HG03064 (cell line): ENCODE results near the gene FAM53A.
"Not testable (repeated sequence)": the region's sequence is repeated elsewhere in the genome, so short reads cannot be mapped to it uniquely, and the experiment has no call there.

Source experiments
- ATAC-seq: cut with Tn5 transposase; IDR thresholded peaks from one replicate; pipeline ENCODE4 v1.9.1; 2021; ENCODE audit warnings: low read depth; ENCODE audit not compliant: unreplicated experiment

Gene FAM53A

DNA sequence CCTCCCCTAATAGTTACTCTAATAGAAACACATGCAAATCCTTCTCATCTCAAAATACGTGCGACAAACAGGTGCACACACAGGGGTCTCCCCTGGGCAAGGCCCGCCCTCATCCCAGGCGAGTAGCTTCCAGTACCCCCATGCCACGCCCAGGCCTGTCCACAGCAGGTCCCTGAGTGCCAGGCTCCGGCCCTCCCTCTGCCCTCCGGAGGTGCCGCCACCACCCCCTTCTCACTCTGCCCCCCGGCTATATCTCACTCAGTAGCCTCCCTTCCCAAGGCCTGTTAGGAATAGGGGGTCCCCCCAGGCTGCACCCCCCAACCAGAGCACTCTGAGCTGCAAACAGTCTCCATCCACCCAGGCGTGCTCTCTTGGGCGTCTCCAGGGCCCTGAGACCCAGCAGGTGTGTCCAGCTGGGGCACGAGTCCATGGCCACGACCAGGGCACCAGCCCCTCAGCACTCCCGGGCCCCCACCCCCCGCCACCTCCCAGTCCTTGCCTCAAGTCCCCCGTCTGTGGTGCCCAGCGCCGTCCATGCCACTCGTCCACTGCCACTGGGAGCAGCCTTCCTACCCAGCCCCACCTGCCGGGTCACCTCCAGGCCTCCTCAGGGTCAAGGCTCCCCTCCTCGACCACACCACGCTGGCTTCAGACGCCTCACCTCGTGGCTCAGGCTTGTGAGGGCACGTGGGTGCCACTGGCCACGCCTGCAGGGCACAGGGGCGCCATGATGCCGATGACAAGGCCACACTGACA lies 41.7 kb downstream of the FAM53A start:
- ATAC-seq = no peak

DNA sequence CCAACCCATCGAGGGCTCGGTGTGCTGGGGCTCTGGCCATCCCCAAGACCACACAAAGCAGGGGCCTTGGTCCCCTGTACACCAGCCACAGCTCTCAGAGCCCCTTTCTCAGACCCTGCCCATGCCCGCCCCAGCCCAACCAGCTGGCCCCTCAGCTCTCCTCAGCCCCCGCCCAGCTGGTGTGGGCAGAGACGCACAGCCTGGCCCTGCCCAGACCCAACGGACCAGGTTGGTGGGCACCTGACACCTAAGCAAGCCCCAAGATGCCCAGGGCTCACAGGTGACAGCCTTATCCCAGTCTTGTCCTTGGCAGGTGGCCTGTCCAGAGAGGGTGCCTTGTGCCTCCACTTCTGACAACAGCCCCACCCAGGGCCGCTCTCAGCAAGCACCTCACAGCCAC lies 42.4 kb downstream of the FAM53A start:
- ATAC-seq = no peak

DNA sequence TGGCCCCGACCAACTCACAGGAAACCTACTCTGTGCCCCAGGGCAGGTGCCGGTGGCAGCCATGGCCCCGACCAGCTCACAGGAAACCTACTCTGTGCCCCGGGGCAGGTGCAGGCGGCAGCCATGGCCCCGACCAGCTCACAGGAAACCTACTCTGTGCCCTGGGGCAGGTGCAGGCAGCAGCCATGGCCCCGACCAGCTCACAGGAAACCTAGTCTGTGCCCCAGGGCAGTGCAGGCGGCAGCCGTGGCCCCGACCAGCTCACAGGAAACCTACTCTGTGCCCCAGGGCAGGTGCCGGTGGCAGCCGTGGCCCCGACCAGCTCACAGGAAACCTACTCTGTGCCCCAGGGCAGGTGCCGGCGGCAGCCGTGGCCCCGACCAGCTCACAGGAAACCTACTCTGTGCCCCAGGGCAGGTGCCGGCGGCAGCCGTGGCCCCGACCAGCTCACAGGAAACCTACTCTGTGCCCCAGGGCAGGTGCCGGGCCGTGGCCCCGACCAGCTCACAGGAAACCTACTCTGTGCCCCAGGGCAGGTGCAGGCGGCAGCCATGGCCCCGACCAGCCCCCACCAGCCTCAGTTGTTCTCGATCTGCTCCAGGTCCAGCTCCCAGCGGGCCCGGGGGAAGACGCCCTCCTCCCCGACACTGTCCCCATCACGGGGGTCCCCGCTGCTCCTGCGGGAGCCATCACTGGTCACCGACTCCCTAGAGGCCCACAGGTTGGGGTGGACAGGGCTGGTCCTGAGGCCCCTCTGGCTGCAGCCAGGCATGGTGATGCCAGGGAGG lies 43.2 kb downstream of the FAM53A start:
- ATAC-seq = not testable (repeated sequence)

DNA sequence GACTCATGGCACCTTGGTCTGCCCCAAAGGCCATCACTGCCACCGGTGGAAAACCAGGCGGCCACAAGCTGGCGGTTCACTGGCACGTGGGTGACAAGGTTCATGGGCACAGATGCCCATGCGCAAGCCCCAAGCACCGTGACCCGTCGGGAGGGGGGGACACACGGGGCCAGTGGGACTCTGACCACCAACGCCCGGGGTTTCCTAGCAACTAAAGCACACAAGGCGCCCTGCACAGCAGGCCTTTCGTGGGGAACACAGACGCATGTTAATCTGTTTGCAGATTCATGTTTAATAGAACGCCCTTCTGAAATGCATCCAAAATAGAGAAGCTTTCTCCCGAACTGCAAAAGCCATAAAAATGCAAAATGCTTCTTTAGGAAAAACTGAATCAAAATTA lies 43.9 kb downstream of the FAM53A start:
- ATAC-seq = no peak

DNA sequence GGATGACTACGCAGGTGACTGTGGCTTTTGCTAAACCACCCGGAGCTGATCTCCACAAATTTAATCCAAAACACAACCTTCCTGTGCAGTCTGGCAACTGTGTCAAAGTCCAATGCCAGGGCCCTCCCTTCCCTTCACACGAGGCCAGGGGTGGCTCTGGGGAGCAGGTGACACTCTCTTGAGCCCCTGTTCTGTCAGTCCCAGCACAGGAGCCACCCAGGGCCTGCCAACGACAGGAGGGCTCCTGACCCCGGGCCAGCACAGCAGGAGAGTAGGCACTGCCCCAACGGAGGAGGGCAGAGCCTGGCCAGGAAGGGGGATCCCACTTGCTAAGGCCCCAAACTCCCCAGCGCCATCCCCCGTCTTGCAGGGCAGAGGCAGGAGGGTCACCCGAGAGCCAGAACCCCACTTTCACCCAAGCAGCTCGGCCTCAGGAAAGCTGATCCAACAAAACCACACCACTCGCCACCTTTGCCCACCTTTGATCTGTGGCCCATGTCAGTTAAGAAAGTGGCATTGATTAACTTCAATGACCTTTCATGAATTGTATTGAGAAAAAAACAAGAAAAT lies 44.7 kb downstream of the FAM53A start:
- no peak for ATAC-seq

DNA sequence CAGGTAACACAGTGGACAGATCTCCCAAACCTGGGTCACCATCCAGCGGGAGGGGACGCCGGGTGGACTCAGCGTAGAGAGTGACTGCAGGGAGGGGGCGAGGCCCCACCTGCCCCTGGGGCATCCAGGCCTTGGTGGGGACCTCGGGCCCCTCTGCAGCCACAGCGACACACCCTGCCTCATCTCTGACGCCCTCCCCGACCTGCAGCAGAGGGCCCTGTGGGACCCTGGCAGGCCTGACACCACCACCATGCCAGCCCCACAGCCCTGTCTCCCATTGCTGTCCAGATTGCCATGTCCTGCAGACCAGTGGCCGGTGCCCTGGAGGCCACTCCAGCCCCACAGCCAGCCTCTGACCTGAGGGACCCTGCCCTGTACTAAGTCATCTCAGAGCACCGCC lies 45.2 kb downstream of the FAM53A start:
- ATAC-seq = no peak

DNA sequence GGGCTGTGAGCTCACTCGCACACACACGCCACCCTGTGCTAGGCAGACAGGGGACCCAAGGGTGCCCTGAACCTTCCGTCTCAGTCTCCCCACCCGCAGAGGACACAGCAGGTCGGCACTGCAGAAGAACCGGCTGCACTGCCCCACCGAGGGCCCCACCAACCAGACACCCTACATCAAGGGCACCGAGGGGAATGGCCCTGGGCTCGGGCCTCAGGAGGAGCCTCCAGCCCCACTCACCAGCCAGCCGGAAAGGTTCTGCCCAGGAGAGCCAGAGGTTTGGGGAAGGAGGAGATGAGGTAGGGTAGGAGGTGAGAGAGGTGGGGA lies 45.9 kb downstream of the FAM53A start:
- ATAC-seq = no peak

DNA sequence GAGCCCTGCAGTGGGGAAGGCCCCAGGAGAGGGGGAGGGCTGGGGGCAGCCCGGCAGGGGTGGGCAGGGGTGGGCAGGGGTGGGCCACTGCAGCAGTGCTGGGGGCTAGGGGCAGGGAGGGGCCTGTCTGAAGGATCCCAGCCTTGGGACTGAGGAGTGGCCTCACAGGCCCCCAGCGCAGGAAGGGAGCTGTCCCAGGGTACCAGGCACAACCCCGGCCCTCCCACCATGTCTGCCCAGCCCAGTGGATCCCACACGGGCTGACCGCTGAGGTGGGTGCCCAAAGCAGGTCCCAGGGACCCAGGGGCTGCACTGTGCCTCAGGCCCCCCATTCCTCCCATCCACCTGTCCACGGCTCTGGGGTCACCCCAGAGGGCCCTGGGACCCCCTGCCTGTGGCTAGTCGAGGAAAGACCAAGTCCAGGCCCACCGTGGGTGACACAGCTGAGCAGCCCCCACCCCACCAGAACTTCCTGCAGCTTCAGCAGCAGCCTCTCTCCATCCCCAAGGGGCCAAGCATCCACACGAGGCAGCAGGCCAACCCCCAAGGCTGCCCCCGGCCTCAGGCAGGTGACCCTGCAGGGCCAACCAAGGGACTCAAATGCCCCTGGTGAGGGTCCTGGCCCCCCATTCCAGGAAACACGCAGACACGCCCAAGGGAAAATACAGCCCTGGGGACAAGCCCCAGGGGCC lies 46.4 kb downstream of the FAM53A start:
- no peak for ATAC-seq

DNA sequence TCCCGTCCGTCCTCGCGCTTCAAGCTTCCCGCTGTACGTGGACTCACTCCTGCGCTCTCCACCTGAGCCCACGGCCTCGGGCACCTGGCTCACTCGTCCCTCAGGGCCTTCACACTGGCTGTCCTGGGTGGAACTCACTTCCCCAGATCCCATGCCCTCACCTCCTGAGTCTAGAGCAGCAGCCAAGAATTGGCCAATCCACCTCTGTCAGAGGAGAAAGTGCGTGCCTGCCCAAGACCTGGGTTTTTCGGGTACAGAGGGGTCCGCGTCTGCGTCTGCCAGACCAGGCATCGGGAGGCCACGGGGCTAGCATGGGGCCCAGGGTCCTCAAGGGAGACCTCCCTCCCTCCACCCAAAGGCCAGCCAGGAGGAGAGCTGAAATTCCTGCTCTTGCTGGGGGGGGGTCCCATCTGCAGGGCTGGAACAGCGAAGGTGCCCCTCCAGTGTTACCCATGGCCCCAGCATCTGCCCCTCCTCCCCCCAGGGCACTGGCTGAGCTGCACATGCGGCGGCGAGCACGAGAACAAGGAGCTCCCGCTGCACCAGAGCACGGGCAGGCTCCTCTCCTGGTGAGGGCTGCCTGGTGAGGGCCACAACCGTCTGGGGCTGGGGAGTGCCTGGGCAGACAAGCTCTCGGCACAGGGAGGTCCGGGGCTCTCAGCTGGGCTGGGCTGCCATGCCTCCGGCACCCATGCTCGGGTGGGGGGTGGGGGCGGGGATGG lies 47.5 kb downstream of the FAM53A start:
- no peak for ATAC-seq

DNA sequence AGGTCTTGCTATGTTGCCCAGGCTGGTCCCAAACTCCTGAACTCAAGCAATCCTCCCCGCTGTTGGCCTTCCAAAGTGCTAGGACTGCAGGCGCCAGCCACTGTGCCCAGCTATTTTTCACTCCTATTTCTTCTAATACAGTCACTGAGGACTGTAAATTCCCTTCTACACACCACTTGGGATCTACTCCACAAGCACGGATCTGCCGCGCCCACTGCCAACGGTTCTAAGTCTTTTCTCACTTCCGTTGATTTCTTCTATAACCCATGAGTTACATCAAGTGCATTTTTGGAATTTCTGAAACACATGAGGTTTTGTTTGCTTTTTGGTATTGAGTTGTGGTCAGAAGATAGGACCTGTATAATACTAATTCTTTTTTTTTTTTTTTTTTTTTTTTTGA lies 48.6 kb downstream of the FAM53A start:
- no peak for ATAC-seq

DNA sequence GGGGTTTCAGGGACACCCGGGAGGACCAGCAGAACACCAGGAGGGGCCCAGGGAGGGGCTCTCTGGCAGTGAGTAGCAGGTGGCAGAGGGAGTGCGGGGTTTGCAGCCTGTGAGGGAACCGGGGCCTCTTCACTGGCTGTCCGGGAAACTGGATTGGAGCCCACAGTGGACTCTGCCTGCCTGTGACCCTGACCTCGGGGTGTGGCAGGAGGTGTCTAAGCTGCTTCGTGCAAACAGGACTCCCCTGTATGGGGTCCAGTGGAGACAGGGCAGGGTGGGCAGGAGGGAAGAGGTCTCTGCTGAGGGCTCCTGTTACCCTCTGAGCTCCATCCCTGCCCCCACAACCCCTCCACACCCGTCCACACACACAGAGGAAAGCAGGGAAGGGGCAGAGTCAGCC lies 50.1 kb downstream of the FAM53A start:
- ATAC-seq = no peak

DNA sequence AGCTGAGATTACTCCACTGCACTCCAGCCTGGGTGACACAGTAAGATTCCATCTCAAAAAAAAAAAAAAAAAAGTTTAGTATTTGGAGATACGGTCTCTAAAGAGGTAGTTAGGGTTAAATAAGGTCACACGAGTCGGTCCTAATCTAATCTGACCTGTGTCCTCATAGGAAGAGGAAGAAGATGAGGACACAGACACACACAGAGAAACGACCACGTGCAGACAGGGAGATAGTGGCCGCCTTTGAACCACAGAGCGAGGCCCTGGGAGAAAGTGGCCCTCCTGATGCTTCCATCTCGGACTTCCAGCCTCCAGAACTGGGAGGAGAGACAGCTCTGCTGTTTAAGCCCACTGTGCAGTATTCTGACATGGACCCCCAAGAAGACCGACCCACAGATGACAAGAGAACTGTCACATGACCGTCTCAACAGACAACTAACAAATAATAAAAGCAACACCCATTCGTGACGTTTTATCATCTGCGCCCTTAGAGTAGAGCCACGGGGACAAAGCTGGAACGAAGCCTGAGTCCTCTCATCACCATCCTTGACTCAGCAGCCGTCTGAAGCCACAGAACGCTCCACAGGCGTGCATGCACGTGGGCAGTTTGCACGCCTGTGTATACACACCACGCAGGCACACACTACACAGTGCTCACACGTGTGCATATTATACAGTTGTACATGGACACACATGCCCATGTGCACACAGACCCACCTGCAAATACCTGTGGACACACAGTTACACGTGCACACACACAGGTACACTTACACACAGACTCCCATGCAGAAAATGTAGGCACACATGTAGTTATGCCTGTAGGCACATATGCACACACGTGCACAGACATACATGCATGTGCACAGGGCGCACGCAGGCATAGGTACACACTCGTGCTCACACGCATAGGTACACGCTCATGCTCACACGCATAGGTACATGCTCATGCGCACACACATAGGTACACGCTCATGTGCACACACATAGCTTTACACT lies 51.7 kb downstream of the FAM53A start:
- no peak for ATAC-seq

DNA sequence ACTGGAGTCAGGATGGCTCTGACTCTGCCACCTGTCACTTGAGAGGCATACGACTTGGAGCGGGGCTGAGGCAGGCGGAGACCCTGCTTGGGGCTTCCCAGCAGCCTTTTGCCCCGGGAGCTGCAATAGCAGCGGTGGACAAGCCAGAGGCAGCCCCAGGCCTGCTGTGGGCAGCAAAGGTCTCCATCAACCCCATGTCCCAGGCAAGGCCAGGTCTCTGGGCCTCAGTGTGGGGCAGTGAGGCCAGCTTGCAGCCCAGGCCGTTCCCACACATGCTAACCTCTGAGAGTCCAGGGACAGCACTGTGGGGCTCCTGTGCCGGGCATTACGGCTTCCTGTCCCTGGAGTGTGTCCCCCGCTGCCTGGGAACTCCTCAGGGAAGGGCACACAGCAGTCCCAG lies 53.0 kb downstream of the FAM53A start:
- no peak for ATAC-seq

DNA sequence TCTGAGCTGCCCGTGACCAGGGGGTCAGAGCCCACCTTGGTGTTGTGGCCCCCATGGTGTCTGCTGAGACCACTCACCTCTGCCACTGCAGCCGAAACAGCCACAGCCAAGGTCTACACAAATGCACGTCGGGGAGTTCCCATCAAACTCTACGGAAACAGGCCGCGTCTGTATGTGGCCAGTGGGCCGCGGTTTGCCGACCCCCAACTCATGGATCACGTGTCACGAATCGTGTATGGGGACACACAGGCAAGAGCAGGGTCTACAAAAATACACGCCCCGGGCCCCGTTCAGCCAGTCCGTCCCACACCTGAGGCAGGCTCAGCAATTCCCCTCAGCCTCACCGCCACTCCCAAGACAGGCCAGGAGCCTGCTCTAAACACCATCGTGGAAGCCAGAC lies 53.8 kb downstream of the FAM53A start:
- ATAC-seq = no peak

DNA sequence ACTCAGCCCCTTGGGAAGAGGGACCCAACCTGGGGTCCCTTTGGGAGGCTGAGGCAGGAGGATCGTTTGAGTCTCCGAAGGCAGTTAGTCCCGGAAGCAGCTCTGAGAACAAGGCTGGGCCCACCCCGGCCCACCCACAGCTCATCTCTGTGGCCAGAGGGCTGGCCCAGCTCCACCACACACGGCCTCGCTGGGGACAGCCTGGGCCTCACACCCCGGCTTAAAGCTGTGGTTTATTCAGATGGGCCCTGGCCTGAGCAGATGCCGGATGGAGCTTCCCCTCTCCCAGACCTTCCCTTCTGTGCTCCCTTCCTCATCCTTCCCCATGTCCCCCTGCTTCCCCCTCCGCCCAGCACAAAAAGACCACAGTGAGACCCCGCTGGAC lies 54.4 kb downstream of the FAM53A start:
- no peak for ATAC-seq

DNA sequence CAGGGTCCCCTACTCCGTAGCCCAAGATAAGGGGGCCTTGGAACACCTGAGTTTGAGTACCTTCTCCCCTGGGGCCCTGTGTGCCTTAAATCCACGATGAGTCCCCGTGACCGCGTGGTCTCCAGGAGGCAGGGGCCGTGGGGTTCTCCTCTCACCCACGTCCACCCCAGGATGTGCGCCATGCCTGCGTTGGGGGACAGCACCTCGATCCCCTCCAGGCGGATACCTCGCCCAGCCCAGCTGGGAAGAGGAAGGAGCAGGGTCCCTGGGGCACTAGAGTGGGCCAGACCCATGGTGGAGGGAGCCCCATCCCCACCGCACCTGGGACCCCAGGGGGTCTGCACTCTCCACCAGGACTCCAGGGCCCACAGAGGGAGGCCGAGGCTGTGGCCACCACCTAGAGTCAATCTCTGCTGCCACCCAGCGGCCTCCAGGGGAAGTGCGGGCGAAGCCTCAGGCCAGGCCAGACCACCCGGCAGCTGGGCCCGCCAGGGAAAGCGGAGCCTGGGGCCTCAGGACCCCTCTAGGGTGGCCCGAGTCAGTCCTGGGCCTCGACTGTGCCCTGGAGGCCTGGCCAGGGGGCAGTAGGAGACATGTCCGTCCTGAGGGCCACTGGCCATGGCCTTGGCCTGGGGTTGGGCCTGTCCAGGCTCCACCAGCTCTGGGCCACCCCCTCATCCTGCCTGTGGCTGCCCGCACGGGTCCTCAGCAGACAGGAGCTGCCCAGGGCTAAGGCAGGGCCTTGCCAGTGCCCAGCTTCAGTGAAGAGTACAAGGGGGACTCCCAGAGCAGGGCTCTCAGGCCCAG lies 55.0 kb downstream of the FAM53A start:
- no peak for ATAC-seq

DNA sequence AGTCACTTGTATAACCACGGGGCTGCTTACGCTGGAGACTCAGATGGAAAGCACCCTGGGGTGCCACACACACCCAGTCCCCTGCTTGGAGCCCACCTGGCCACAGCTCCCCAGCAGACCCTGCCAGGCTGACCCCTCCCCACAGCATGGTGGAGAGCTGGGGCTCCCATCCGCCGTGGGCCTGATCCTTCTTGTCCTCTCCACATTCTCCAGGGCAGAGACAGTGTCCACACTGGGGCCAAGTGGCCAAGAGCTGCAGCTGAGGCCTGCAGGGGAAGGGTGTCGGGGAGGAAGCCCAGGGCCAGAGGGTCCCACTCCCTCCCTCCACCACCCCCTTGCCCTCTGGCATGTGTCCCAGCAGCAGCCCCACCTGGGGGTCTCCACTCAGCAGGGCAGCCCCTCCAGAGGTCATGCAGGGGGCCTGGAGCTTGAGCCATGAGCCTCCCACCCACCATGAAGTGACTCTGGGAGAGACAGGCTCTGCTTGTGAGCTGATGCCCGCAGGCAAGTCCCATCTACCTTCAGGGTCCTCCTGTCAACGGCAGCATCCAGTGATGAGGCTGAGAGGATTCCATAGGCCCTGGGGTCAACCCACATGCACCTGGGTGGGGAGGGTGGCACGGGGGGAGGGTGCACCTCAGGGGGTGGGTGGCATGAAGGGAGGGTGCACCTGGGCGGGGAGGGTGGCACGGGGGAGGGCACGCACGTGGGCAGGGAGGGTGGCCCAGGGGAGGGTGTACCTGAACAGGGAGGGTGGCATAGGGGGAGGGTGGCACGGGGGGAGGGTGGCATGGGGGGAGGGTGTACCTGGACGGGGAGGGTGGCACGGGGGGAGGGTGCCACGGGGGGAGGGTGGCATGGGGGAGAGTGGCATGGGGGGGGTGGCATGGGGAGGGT lies 56.4 kb downstream of the FAM53A start:
- no peak for ATAC-seq

DNA sequence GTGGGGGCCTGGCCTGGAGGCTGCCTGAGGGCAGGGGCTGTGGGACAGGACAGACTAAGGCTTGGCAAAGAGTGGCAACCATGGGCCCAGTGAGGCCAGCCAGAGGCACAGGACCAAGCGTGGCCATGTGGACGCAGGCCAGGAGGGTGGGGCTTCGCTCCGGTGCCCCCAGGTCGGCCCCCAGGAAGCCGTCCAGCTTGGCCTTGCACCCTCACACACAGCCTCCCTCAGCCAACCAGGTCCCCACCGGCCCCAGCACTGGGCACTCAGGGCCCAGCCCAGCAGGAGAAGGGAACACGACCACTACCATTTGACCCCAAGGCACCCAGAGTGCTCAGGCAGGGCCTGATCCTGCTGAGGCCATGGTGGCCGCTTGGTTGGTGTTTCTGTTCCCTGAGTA lies 57.2 kb downstream of the FAM53A start:
- ATAC-seq = no peak
